Activated naive CD4-positive, alpha-beta T cell treated with anti-CD3 and anti-CD28 coated beads, Interleukin-2, amount 50 U/mL, for 24 hours (primary cell): ENCODE data around the gene CTNNA1.

ENCODE experiments used
- H3K27ac Mint-ChIP-seq: one replicate; pipeline ENCODE4 v1.8.0; 2021; ENCODE audit warnings: mild to moderate bottlenecking, mixed read lengths
- H3K27me3 Mint-ChIP-seq: one replicate; pipeline ENCODE4 v1.8.0; 2021; ENCODE audit warnings: mixed read lengths
- H3K36me3 Mint-ChIP-seq: one replicate; pipeline ENCODE4 v1.8.0; 2021; ENCODE audit warnings: mixed read lengths
- H3K4me1 Mint-ChIP-seq: one replicate; pipeline ENCODE4 v1.8.0; 2021; ENCODE audit warnings: mixed read lengths
- H3K4me3 Mint-ChIP-seq: one replicate; pipeline ENCODE4 v1.8.0; 2021; ENCODE audit warnings: mild to moderate bottlenecking, mixed read lengths
- H3K9me3 Mint-ChIP-seq: one replicate; pipeline ENCODE4 v1.8.0; 2021; ENCODE audit warnings: mixed read lengths

The CTNNA1 gene

GRCh38 chr5:138951986-138952735 is 198.9 kb downstream of the CTNNA1 start:
- peaks cover 19% of the 10 kb centered on the region for H3K4me1 Mint-ChIP-seq
- H3K4me3 Mint-ChIP-seq = no peak overlapping the region
- H3K27ac Mint-ChIP-seq = no peak overlapping the region
- no peaks in the 10 kb centered on the region for H3K27me3 Mint-ChIP-seq
- H3K36me3 Mint-ChIP-seq = peaks cover 2% of the 10 kb centered on the region
- H3K9me3 Mint-ChIP-seq = no peaks in the 10 kb centered on the region

GRCh38 chr5:138952962-138953361 is 199.7 kb downstream of the CTNNA1 start:
- H3K4me1 Mint-ChIP-seq = peaks cover 19% of the 10 kb centered on the region
- no peak overlapping the region for H3K27ac Mint-ChIP-seq
- no peaks in the 10 kb centered on the region for H3K27me3 Mint-ChIP-seq
- H3K9me3 Mint-ChIP-seq = no peaks in the 10 kb centered on the region
- peaks cover 2% of the 10 kb centered on the region for H3K36me3 Mint-ChIP-seq
- peak overlapping the region; percentile 26 for H3K4me3 Mint-ChIP-seq

- Mint-ChIP-seq H3K4me1 (peaks cover 19% of the 10 kb centered on the region), H3K4me3 (peak overlapping the region; percentile 26), H3K36me3 (peaks cover 2% of the 10 kb centered on the region), H3K27me3 (no peaks in the 10 kb centered on the region), H3K27ac (no peak overlapping the region), H3K9me3 (no peaks in the 10 kb centered on the region)
Measured at GRCh38 chr5:138953387-138954256, 200.4 kb downstream of the CTNNA1 start.

GRCh38 chr5:138954257-138955012 is 201.2 kb downstream of the CTNNA1 start:
- H3K4me3 Mint-ChIP-seq = no peak overlapping the region
- H3K9me3 Mint-ChIP-seq = no peaks in the 10 kb centered on the region
- no peaks in the 10 kb centered on the region for H3K27me3 Mint-ChIP-seq
- H3K27ac Mint-ChIP-seq = no peak overlapping the region
- peaks cover 19% of the 10 kb centered on the region for H3K4me1 Mint-ChIP-seq
- H3K36me3 Mint-ChIP-seq = peaks cover 2% of the 10 kb centered on the region

GRCh38 chr5:138955013-138955660 is 201.9 kb downstream of the CTNNA1 start:
- H3K27me3 Mint-ChIP-seq = no peaks in the 10 kb centered on the region
- H3K36me3 Mint-ChIP-seq = peaks cover 2% of the 10 kb centered on the region
- no peak overlapping the region for H3K4me3 Mint-ChIP-seq
- H3K9me3 Mint-ChIP-seq = no peaks in the 10 kb centered on the region
- no peak overlapping the region for H3K27ac Mint-ChIP-seq
- H3K4me1 Mint-ChIP-seq = peaks cover 19% of the 10 kb centered on the region

GRCh38 chr5:138955671-138956295 is 202.6 kb downstream of the CTNNA1 start:
- H3K9me3 Mint-ChIP-seq = no peaks in the 10 kb centered on the region
- no peak overlapping the region for H3K27ac Mint-ChIP-seq
- H3K36me3 Mint-ChIP-seq = peaks cover 2% of the 10 kb centered on the region
- H3K4me1 Mint-ChIP-seq = peaks cover 19% of the 10 kb centered on the region
- no peak overlapping the region for H3K4me3 Mint-ChIP-seq
- no peaks in the 10 kb centered on the region for H3K27me3 Mint-ChIP-seq

GRCh38 chr5:138956801-138957200 is 203.6 kb downstream of the CTNNA1 start:
- H3K27me3 Mint-ChIP-seq = no peaks in the 10 kb centered on the region
- H3K4me3 Mint-ChIP-seq = no peak overlapping the region
- no peak overlapping the region for H3K27ac Mint-ChIP-seq

GRCh38 chr5:138960145-138960692 is 207.0 kb downstream of the CTNNA1 start:
- Mint-ChIP-seq H3K4me1 (no peaks in the 10 kb centered on the region), H3K9me3 (no peaks in the 10 kb centered on the region), H3K27ac (no peak overlapping the region), H3K27me3 (no peaks in the 10 kb centered on the region), H3K36me3 (no peaks in the 10 kb centered on the region), H3K4me3 (no peak overlapping the region)

More at GRCh38 chr5:138956801-138957200, 203.6 kb downstream of the CTNNA1 start:
- Mint-ChIP-seq H3K4me1 (peaks cover 19% of the 10 kb centered on the region), H3K9me3 (no peaks in the 10 kb centered on the region), H3K36me3 (no peaks in the 10 kb centered on the region)

GRCh38 chr5:138961221-138961620 is 208.0 kb downstream of the CTNNA1 start:
- Mint-ChIP-seq H3K27ac (no peak overlapping the region), H3K4me3 (no peak overlapping the region), H3K9me3 (no peaks in the 10 kb centered on the region), H3K27me3 (no peaks in the 10 kb centered on the region), H3K36me3 (no peaks in the 10 kb centered on the region), H3K4me1 (no peaks in the 10 kb centered on the region)

- H3K9me3 Mint-ChIP-seq = no peaks in the 10 kb centered on the region
- H3K27ac Mint-ChIP-seq = no peak overlapping the region
- H3K36me3 Mint-ChIP-seq = no peaks in the 10 kb centered on the region
- no peak overlapping the region for H3K4me3 Mint-ChIP-seq
- no peaks in the 10 kb centered on the region for H3K4me1 Mint-ChIP-seq
- no peaks in the 10 kb centered on the region for H3K27me3 Mint-ChIP-seq
Measured at GRCh38 chr5:138961729-138962128, 208.5 kb downstream of the CTNNA1 start.

GRCh38 chr5:138962614-138963370 is 209.6 kb downstream of the CTNNA1 start:
- H3K4me1 Mint-ChIP-seq = no peaks in the 10 kb centered on the region
- H3K4me3 Mint-ChIP-seq = no peak overlapping the region
- H3K27ac Mint-ChIP-seq = no peak overlapping the region
- no peaks in the 10 kb centered on the region for H3K36me3 Mint-ChIP-seq
- no peaks in the 10 kb centered on the region for H3K9me3 Mint-ChIP-seq
- H3K27me3 Mint-ChIP-seq = no peaks in the 10 kb centered on the region

- no peaks in the 10 kb centered on the region for H3K27me3 Mint-ChIP-seq
- peaks cover 3% of the 10 kb centered on the region for H3K36me3 Mint-ChIP-seq
- H3K4me3 Mint-ChIP-seq = no peak overlapping the region
- H3K27ac Mint-ChIP-seq = no peak overlapping the region
- no peaks in the 10 kb centered on the region for H3K4me1 Mint-ChIP-seq
- no peaks in the 10 kb centered on the region for H3K9me3 Mint-ChIP-seq
Measured at GRCh38 chr5:138963763-138964371, 210.6 kb downstream of the CTNNA1 start.

- no peak overlapping the region for H3K27ac Mint-ChIP-seq
- H3K36me3 Mint-ChIP-seq = peaks cover 3% of the 10 kb centered on the region
Measured at GRCh38 chr5:138964647-138965201, 211.5 kb downstream of the CTNNA1 start.

More at GRCh38 chr5:138964647-138965201, 211.5 kb downstream of the CTNNA1 start:
- Mint-ChIP-seq H3K4me1 (no peaks in the 10 kb centered on the region), H3K9me3 (no peaks in the 10 kb centered on the region), H3K27me3 (no peaks in the 10 kb centered on the region), H3K4me3 (no peak overlapping the region)
